GM12891 (cell line): ENCODE measurements around the gene C11orf24.

Experiments used
- POLR2A ChIP-seq: IDR thresholded peaks from 2 replicates; pipeline ENCODE4 v1.6.1; 2011; ENCODE audit warnings: low read depth, low read length, control low read depth
- SPI1 ChIP-seq: IDR thresholded peaks from 2 replicates; pipeline ENCODE4 v1.6.1; 2011; ENCODE audit warnings: low read depth, low read length, control low read depth
- TAF1 ChIP-seq: IDR thresholded peaks from 2 replicates; pipeline ENCODE4 v1.6.1; 2011; ENCODE audit warnings: low read depth, low read length, control low read depth

DNA sequence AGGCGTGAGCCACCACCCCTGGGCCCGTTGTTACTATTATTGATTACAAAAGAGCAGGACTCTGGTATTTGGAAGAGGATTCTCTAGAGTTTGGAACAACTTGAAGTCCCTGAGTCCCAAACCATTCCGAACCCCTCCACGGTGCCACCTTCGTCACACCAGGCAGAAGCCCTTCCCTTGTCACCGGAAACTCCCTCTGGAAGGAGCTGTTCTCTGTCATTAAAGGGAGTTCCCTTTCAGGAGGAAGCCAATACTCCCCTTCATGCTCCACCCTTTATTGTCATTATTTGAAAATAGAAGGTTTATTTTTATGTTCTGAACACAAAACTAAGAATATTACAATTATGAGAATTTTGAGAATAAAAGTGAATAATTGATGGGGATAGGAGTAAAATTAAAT is 5.1 kb upstream of the C11orf24 start:
- TF ChIP-seq POLR2A (no peak), SPI1 (no peak), TAF1 (no peak)
